ENCODE results near the gene HBEGF.

DNA sequence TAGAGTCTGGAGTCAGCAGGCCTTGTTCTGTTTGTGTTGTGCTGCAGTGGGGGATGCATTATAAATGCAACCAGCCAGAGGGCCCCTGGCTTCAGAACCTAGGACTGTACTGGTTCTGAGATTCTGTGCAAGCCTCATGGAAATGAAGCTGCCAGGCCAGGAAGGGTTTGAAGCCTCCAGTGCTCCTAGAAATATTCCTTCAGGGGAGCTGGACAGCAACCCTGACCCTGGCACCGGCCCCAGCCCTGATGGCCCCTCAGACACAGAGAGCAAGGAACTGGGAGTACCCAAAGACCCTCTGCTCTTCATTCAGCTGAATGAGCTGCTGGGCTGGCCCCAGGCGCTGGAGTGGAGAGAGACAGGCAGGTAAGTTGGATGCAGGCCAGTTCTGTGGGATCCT, 13.7 kb upstream of the HBEGF start, which contains the start of gene SLC4A9:
- TF ChIP-seq CTCF (IDR thresholded peaks at IDR 0.05; ENCODE audit: low read length) (no peak), EZH2 (optimal IDR thresholded peaks at IDR 0.05; ENCODE audit: low read depth, low read length) (no peak), EZH2phosphoT487 (IDR thresholded peaks at IDR 0.05; ENCODE audit: low read length) (no peak)

Data from MM.1S (cell line).